SK-N-SH (cell line): Measurements from ENCODE around the gene A2M. TPM values are rescaled to one million over a fixed set of nuclear protein-coding genes. Genes with fewer than 3 reads are reported as not detected.

Experiments used
- CTCF ChIA-PET: fragments of 300-600, 350-600 bp; formaldehyde crosslinking; extraction: SDS; loops from one replicate; lab custom pipeline; 2021; lab: Yijun Ruan, JAX
- POLR2A ChIA-PET: fragments of 350-600 bp; sonication (Branson Sonifier 250); formaldehyde crosslinking; extraction: SDS; loops from one replicate; lab custom pipeline; 2020; ENCODE audit warnings: antibody characterized with exemption, inconsistent platforms; lab: Yijun Ruan, JAX
- DNase-seq: peaks from one replicate; pipeline ENCODE4 v3.0.0; 2012
- H2AFZ ChIP-seq: fragments of 200-600 bp; sonication (generic); 2 replicates; pipeline ENCODE4 v1.8.1; 2016; ENCODE audit warnings: antibody characterized with exemption, mild to moderate bottlenecking, low read depth
- H3F3A ChIP-seq: fragments of 200-600 bp; sonication (generic); replicated peaks from 2 replicates; pipeline ENCODE3; 2016; ENCODE audit warnings: antibody characterized with exemption, mild to moderate bottlenecking; ENCODE audit not compliant: insufficient read depth
- H3K27ac ChIP-seq, 2 experiments: fragments of 200-500 bp in 1 of 2; fragments of 200-600 bp in 1 of 2; sonication (Bioruptor generic) in 1 of 2; sonication (generic), shearing (Covaris generic) in 1 of 2; 2 replicates each; pipeline versions ENCODE4 v1.5.1 to v1.6.1; 2014 to 2016; ENCODE audit warnings: low read depth in 2 of 2, inconsistent platforms in 1 of 2, low read length in 1 of 2, mild to moderate bottlenecking in 1 of 2, mixed read lengths in 1 of 2
- H3K27me3 ChIP-seq: fragments of 200-600 bp; sonication (generic), shearing (Covaris generic); 2 replicates; pipeline ENCODE4 v1.6.1; 2016; ENCODE audit warnings: mixed run types; ENCODE audit not compliant: insufficient read depth
- H3K36me3 ChIP-seq, 2 experiments: fragments of 200-500 bp in 1 of 2; fragments of 200-600 bp in 1 of 2; sonication (Bioruptor generic) in 1 of 2; sonication (generic) in 1 of 2; replicated peaks in 1 of 2; 2 replicates each; pipeline versions ENCODE3 to v1.5.1; 2014 to 2016; ENCODE audit warnings: low read length in 1 of 2, mild to moderate bottlenecking in 1 of 2; ENCODE audit not compliant: insufficient read depth in 2 of 2, control insufficient read depth in 1 of 2
- H3K4me1 ChIP-seq, 2 experiments: fragments of 200-500 bp in 1 of 2; fragments of 200-600 bp in 1 of 2; sonication (Bioruptor generic) in 1 of 2; sonication (generic), shearing (Covaris generic) in 1 of 2; 2 replicates each; pipeline versions ENCODE4 v1.5.1 to v1.6.1; 2014 to 2016; ENCODE audit warnings: low read depth in 1 of 2, low read length in 1 of 2, mixed run types in 1 of 2; ENCODE audit not compliant: insufficient read depth in 2 of 2, control insufficient read depth in 1 of 2
- H3K4me2 ChIP-seq: fragments of 200-600 bp; sonication (generic), shearing (Covaris generic); 2 replicates; pipeline ENCODE4 v1.6.1; 2017; ENCODE audit warnings: mixed run types
- H3K4me3 ChIP-seq, 2 experiments: fragments of 200-500 bp in 1 of 2; fragments of 200-600 bp in 1 of 2; sonication (Bioruptor generic) in 1 of 2; sonication (generic), shearing (Covaris generic) in 1 of 2; 2 replicates each; pipeline versions ENCODE4 v1.5.1 to v1.8.1; 2014 to 2016; ENCODE audit warnings: low read depth in 2 of 2, inconsistent platforms in 1 of 2, low read length in 1 of 2, mild to moderate bottlenecking in 1 of 2, mixed read lengths in 1 of 2, moderate library complexity in 1 of 2
- H3K79me2 ChIP-seq: fragments of 200-600 bp; sonication (generic); 2 replicates; pipeline ENCODE4 v1.8.1; 2017; ENCODE audit warnings: mild to moderate bottlenecking; ENCODE audit not compliant: insufficient read depth
- H3K9ac ChIP-seq: fragments of 200-600 bp; sonication (generic); 2 replicates; pipeline ENCODE4 v1.6.1; 2017; ENCODE audit warnings: mixed run types
- H3K9me2 ChIP-seq: fragments of 200-600 bp; sonication (generic); 2 replicates; pipeline ENCODE4 v1.6.1; 2017; ENCODE audit warnings: mixed run types
- H3K9me3 ChIP-seq: fragments of 200-600 bp; sonication (generic); 2 replicates; pipeline ENCODE4 v1.6.1; 2017; ENCODE audit warnings: mixed run types, mild to moderate bottlenecking, moderate library complexity
- H4K20me1 ChIP-seq: fragments of 200-600 bp; sonication (generic); 2 replicates; pipeline ENCODE4 v1.6.1; 2017; ENCODE audit warnings: mild to moderate bottlenecking, mixed run types; ENCODE audit not compliant: insufficient read depth
- CHD2 ChIP-seq: fragments of 150-350 bp; IDR thresholded peaks from 2 replicates; pipeline ENCODE4 v1.6.1; 2018; ENCODE audit warnings: low read length; ENCODE audit not compliant: partially characterized antibody
- ELF1 ChIP-seq: IDR thresholded peaks from 2 replicates; pipeline ENCODE4 v1.4.0; 2012
- EP300 ChIP-seq, 2 experiments: IDR thresholded peaks; 2 replicates each; pipeline versions ENCODE4 v1.4.0 to v1.6.1; 2012; ENCODE audit warnings: borderline replicate concordance in 1 of 2, low read depth in 1 of 2, low read length in 1 of 2
- EZH2phosphoT487 ChIP-seq: fragments of 200-600 bp; sonication (generic); IDR thresholded peaks from 2 replicates; pipeline ENCODE4 v1.6.1; 2017; ENCODE audit warnings: low read depth, mixed run types, mild to moderate bottlenecking, antibody characterized with exemption, moderate library complexity, borderline replicate concordance
- GABPA ChIP-seq: IDR thresholded peaks from 2 replicates; pipeline ENCODE4 v1.4.0; 2012; ENCODE audit warnings: low read depth, mild to moderate bottlenecking
- IRF3 ChIP-seq: fragments of 150-350 bp; IDR thresholded peaks from 2 replicates; pipeline ENCODE4 v1.6.1; 2016; ENCODE audit warnings: mild to moderate bottlenecking, low read depth, low read length
- JUND ChIP-seq: IDR thresholded peaks from 2 replicates; pipeline ENCODE4 v1.4.0; 2012
- MEF2A ChIP-seq: IDR thresholded peaks from 2 replicates; pipeline ENCODE4 v1.4.0; 2012; ENCODE audit warnings: low read depth, borderline replicate concordance
- MXI1 ChIP-seq: IDR thresholded peaks from 2 replicates; pipeline ENCODE4 v1.6.1; 2012; ENCODE audit warnings: mild to moderate bottlenecking, low read depth, low read length, improper control_type of control experiment
- NFIC ChIP-seq: IDR thresholded peaks from 2 replicates; pipeline ENCODE4 v1.4.0; 2012; ENCODE audit warnings: borderline replicate concordance
- POLR2AphosphoS5 ChIP-seq: IDR thresholded peaks from 2 replicates; pipeline ENCODE4 v1.6.1; 2012; ENCODE audit warnings: low read depth, low read length
- SIN3A ChIP-seq: IDR thresholded peaks from 2 replicates; pipeline ENCODE4 v1.6.1; 2012; ENCODE audit warnings: low read depth, mild to moderate bottlenecking, low read length, moderate library complexity, borderline replicate concordance
- SMC3 ChIP-seq: IDR thresholded peaks from 2 replicates; pipeline ENCODE4 v1.6.1; 2012; ENCODE audit warnings: low read depth, low read length, improper control_type of control experiment
- TAF1 ChIP-seq: IDR thresholded peaks from 2 replicates; pipeline ENCODE4 v1.6.1; 2012; ENCODE audit warnings: low read depth, mild to moderate bottlenecking, low read length, moderate library complexity, borderline replicate concordance
- TEAD4 ChIP-seq: IDR thresholded peaks from 2 replicates; pipeline ENCODE4 v1.4.0; 2012; ENCODE audit warnings: mild to moderate bottlenecking, borderline replicate concordance; ENCODE audit not compliant: insufficient read depth
- USF1 ChIP-seq: IDR thresholded peaks from 2 replicates; pipeline ENCODE4 v1.4.0; 2012; ENCODE audit warnings: low read depth, borderline replicate concordance
- USF2 ChIP-seq: fragments of 150-350 bp; IDR thresholded peaks from 2 replicates; pipeline ENCODE4 v1.6.1; 2017; ENCODE audit warnings: antibody characterized with exemption, low read length, low read depth, borderline replicate concordance
- WGBS: methylation state at CpG from one replicate; pipeline ENCODE4 v1.1.6; 2017; ENCODE audit warnings: low lambda C conversion rate; 5-methylcytosine and 5-hydroxymethylcytosine counted together
- polyA plus RNA-seq, 3 experiments: library from polyadenylated mRNA; depleted of rRNA; stranded (reverse); fragments of >200 nt; gene quantifications; 2 replicates each; pipeline ENCODE4 v1.2.3, GENCODE V29; 2012
- TF ChIP-seq, protein P1 (sequence below): IDR thresholded peaks from 2 replicates; pipeline ENCODE4 v1.4.0; 2012; ENCODE audit warnings: low read depth, borderline replicate concordance

A2M gene
- polyA plus RNA-seq, 1 of the 3 experiments (the other 2 are of a cell fraction), result not detected

DNA sequence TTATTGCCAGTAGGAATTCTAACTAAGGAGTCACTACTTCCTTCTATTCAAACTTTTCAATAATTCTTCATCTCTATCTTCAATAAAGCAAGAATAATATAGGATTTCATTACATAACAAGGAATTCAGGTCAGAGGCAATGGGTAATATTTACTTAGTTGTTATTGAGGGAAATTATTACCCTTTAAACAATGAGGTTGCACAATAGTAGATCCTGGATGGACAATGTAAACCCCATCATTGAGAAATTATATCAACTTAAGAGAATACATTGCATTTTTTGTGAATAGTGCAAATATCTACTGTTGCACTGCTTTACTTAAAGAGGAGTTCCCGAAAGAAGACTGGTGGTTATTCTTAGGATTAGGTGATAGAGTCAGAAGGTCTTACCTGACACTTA is 43.8 kb downstream of the A2M start:
- TF ChIP-seq SMC3, result no peak
- no peak for TF ChIP-seq CHD2
- no peak for TF ChIP-seq TEAD4
- no peak for TF ChIP-seq SIN3A
- TF ChIP-seq ELF1, result no peak
- no peak for TF ChIP-seq GABPA
- no peak for TF ChIP-seq MXI1
- TF ChIP-seq MEF2A, result no peak
- no peak for TF ChIP-seq JUND
- no peak for TF ChIP-seq TAF1
- TF ChIP-seq, protein P1, sequence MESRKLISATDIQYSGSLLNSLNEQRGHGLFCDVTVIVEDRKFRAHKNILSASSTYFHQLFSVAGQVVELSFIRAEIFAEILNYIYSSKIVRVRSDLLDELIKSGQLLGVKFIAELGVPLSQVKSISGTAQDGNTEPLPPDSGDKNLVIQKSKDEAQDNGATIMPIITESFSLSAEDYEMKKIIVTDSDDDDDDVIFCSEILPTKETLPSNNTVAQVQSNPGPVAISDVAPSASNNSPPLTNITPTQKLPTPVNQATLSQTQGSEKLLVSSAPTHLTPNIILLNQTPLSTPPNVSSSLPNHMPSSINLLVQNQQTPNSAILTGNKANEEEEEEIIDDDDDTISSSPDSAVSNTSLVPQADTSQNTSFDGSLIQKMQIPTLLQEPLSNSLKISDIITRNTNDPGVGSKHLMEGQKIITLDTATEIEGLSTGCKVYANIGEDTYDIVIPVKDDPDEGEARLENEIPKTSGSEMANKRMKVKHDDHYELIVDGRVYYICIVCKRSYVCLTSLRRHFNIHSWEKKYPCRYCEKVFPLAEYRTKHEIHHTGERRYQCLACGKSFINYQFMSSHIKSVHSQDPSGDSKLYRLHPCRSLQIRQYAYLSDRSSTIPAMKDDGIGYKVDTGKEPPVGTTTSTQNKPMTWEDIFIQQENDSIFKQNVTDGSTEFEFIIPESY, result no peak
- TF ChIP-seq IRF3, result no peak
- no peak for TF ChIP-seq EZH2phosphoT487
- TF ChIP-seq NFIC, result no peak
- TF ChIP-seq USF2, result no peak
- no peak for TF ChIP-seq EP300 (IDR thresholded peaks at IDR 0.05; ENCODE audit: borderline replicate concordance in 1 of 2, low read depth in 1 of 2, low read length in 1 of 2)
- no peak for TF ChIP-seq USF1
- no peak for TF ChIP-seq POLR2AphosphoS5
- TF ChIP-seq, all 33 proteins: peak for 0
- Histone ChIP-seq H3K79me2 (no peaks in the 10 kb centered on the region), H2AFZ (no peak overlapping the region), H3K9me2 (no peaks in the 10 kb centered on the region), H3K27ac (no peak overlapping the region), H3F3A (no peaks in the 10 kb centered on the region), H3K4me1 (no peaks in the 10 kb centered on the region), H3K4me2 (no peak overlapping the region), H4K20me1 (no peaks in the 10 kb centered on the region), H3K27me3 (no peaks in the 10 kb centered on the region), H3K4me3 (no peak overlapping the region), H3K9me3 (no peaks in the 10 kb centered on the region), H3K36me3 (no peaks in the 10 kb centered on the region), H3K9ac (no peak overlapping the region)
- no peak for DNase-seq
- CTCF ChIA-PET, result interaction anchor here (3.0 kb wide), 1 partner anchor 22 kb away, joined by 10 read pairs; no protein-coding TSS in a partner anchor
- POLR2A ChIA-PET, result no interaction called here
- 39% methylated on average over 1 of the region's 1 CpG for WGBS
